Activated T-cell treated with anti-CD3 and anti-CD28 coated beads, Interleukin-2, amount 50 U/mL, for 4 hours (primary cell): Measurements from ENCODE around the gene SETBP1. TPM values are rescaled to one million over a fixed set of nuclear protein-coding genes. Genes with fewer than 3 reads are reported as not detected.
"Not testable (repeated sequence)": the region's sequence is repeated elsewhere in the genome, so short reads cannot be mapped to it uniquely, and the experiment has no call there.

Experiments used
- ATAC-seq, 2 donors: fragments of 200-7000 bp; cut with Tn5 transposase; one replicate each; pipeline ENCODE4 v1.10.0; 2021
- DNase-seq: peaks from one replicate; pipeline ENCODE4 v3.0.0-alpha.2; 2020
- H3K27me3 Mint-ChIP-seq: one replicate; pipeline ENCODE4 v1.8.0; 2021; ENCODE audit warnings: low read depth, mixed read lengths
- H3K36me3 Mint-ChIP-seq: one replicate; pipeline ENCODE4 v1.8.0; 2022; ENCODE audit warnings: mixed read lengths; ENCODE audit not compliant: insufficient read depth
- H3K4me1 Mint-ChIP-seq: one replicate; pipeline ENCODE4 v1.8.0; 2021; ENCODE audit warnings: low read depth, mixed read lengths
- H3K4me3 Mint-ChIP-seq: one replicate; pipeline ENCODE4 v1.8.0; 2021; ENCODE audit warnings: mild to moderate bottlenecking, moderate library complexity, mixed read lengths
- H3K9me3 Mint-ChIP-seq: one replicate; pipeline ENCODE4 v1.8.0; 2021; ENCODE audit warnings: mixed read lengths
- total RNA-seq, 3 donors: library from RNA; stranded (reverse); gene quantifications; one replicate each; pipeline ENCODE4 v1.2.1, GENCODE V29; 2021

The SETBP1 gene
- total RNA-seq, 3 donors from 2014 or later: 6.2 to 9.2 (median 7.6) TPM

- H3K4me1 Mint-ChIP-seq: peaks cover 7% of the 10 kb centered on the region
- DNase-seq: no peak
- H3K36me3 Mint-ChIP-seq: peaks cover 1% of the 10 kb centered on the region
- no peaks in the 10 kb centered on the region for H3K9me3 Mint-ChIP-seq
- no peak overlapping the region for H3K4me3 Mint-ChIP-seq
- H3K27me3 Mint-ChIP-seq: peaks cover 5% of the 10 kb centered on the region
- no peak for ATAC-seq
Measured at GRCh38 chr18:44708451-44709083, 27.9 kb downstream of the SETBP1 start.

- DNase-seq: no peak
- peaks cover 5% of the 10 kb centered on the region for H3K27me3 Mint-ChIP-seq
- H3K9me3 Mint-ChIP-seq: no peaks in the 10 kb centered on the region
- H3K4me3 Mint-ChIP-seq: no peak overlapping the region
- peaks cover 7% of the 10 kb centered on the region for H3K4me1 Mint-ChIP-seq
- no peak for ATAC-seq
- H3K36me3 Mint-ChIP-seq: peaks cover 3% of the 10 kb centered on the region
Measured at GRCh38 chr18:44709307-44710126, 28.8 kb downstream of the SETBP1 start.

GRCh38 chr18:44710931-44711330 lies 30.2 kb downstream of the SETBP1 start:
- H3K4me1 Mint-ChIP-seq: peaks cover 7% of the 10 kb centered on the region
- no peak for DNase-seq
- peaks cover 4% of the 10 kb centered on the region for H3K36me3 Mint-ChIP-seq
- no peaks in the 10 kb centered on the region for H3K9me3 Mint-ChIP-seq
- ATAC-seq: no peak
- peaks cover 5% of the 10 kb centered on the region for H3K27me3 Mint-ChIP-seq
- H3K4me3 Mint-ChIP-seq: no peak overlapping the region

- ATAC-seq: no peak
- Mint-ChIP-seq H3K4me3 (no peak overlapping the region), H3K27me3 (peaks cover 5% of the 10 kb centered on the region), H3K36me3 (peaks cover 4% of the 10 kb centered on the region), H3K4me1 (peaks cover 15% of the 10 kb centered on the region), H3K9me3 (no peaks in the 10 kb centered on the region)
- no peak for DNase-seq
Measured at GRCh38 chr18:44712025-44712424, 31.3 kb downstream of the SETBP1 start.

- H3K4me3 Mint-ChIP-seq: no peak overlapping the region
- no peaks in the 10 kb centered on the region for H3K27me3 Mint-ChIP-seq
- ATAC-seq (no peak), DNase-seq (no peak)
- no peaks in the 10 kb centered on the region for H3K9me3 Mint-ChIP-seq
- H3K4me1 Mint-ChIP-seq: peaks cover 27% of the 10 kb centered on the region
- peaks cover 4% of the 10 kb centered on the region for H3K36me3 Mint-ChIP-seq
Measured at GRCh38 chr18:44713435-44713834, 32.7 kb downstream of the SETBP1 start.

- Mint-ChIP-seq H3K36me3 (peaks cover 3% of the 10 kb centered on the region), H3K4me3 (no peak overlapping the region), H3K27me3 (no peaks in the 10 kb centered on the region), H3K4me1 (peaks cover 27% of the 10 kb centered on the region), H3K9me3 (no peaks in the 10 kb centered on the region)
- DNase-seq: no peak
- no peak for ATAC-seq
Measured at GRCh38 chr18:44714376-44714775, 33.7 kb downstream of the SETBP1 start.

- Mint-ChIP-seq H3K9me3 (no peaks in the 10 kb centered on the region), H3K36me3 (peaks cover 3% of the 10 kb centered on the region), H3K27me3 (no peaks in the 10 kb centered on the region), H3K4me1 (peaks cover 22% of the 10 kb centered on the region), H3K4me3 (no peak overlapping the region)
- DNase-seq (no peak), ATAC-seq (no peak)
Measured at GRCh38 chr18:44715245-44715644, 34.6 kb downstream of the SETBP1 start.

GRCh38 chr18:44715842-44716241 lies 35.2 kb downstream of the SETBP1 start:
- ATAC-seq (no peak), DNase-seq (no peak)
- Mint-ChIP-seq H3K36me3 (peaks cover 3% of the 10 kb centered on the region), H3K27me3 (no peaks in the 10 kb centered on the region), H3K9me3 (no peaks in the 10 kb centered on the region), H3K4me1 (peaks cover 22% of the 10 kb centered on the region), H3K4me3 (peak overlapping the region; percentile 19)

GRCh38 chr18:44716697-44717163 lies 36.0 kb downstream of the SETBP1 start:
- no peaks in the 10 kb centered on the region for H3K9me3 Mint-ChIP-seq
- H3K27me3 Mint-ChIP-seq: no peaks in the 10 kb centered on the region
- peaks cover 27% of the 10 kb centered on the region for H3K4me1 Mint-ChIP-seq
- peaks cover 3% of the 10 kb centered on the region for H3K36me3 Mint-ChIP-seq
- H3K4me3 Mint-ChIP-seq: no peak overlapping the region
- ATAC-seq: peak; percentile 62 to 86
- DNase-seq: no peak

GRCh38 chr18:44719519-44720060 lies 38.9 kb downstream of the SETBP1 start:
- ATAC-seq (no peak), DNase-seq (no peak)
- H3K4me3 Mint-ChIP-seq: no peak overlapping the region
- H3K36me3 Mint-ChIP-seq: peaks cover under 1% of the 10 kb centered on the region
- no peaks in the 10 kb centered on the region for H3K9me3 Mint-ChIP-seq
- peaks cover 50% of the 10 kb centered on the region for H3K4me1 Mint-ChIP-seq
- H3K27me3 Mint-ChIP-seq: no peaks in the 10 kb centered on the region

- H3K4me3 Mint-ChIP-seq, H3K27me3 Mint-ChIP-seq, ATAC-seq, DNase-seq, H3K9me3 Mint-ChIP-seq, H3K36me3 Mint-ChIP-seq: not testable (repeated sequence)
- H3K4me1 Mint-ChIP-seq: peaks cover 66% of the 10 kb centered on the region
Measured at GRCh38 chr18:44721748-44722147, 41.1 kb downstream of the SETBP1 start.

- Mint-ChIP-seq H3K4me3 (no peak overlapping the region), H3K36me3 (no peaks in the 10 kb centered on the region), H3K27me3 (no peaks in the 10 kb centered on the region), H3K9me3 (no peaks in the 10 kb centered on the region), H3K4me1 (peaks cover 64% of the 10 kb centered on the region)
- DNase-seq: no peak
- no peak for ATAC-seq
Measured at GRCh38 chr18:44723411-44723810, 42.7 kb downstream of the SETBP1 start.

GRCh38 chr18:44724105-44724778 lies 43.6 kb downstream of the SETBP1 start:
- no peaks in the 10 kb centered on the region for H3K36me3 Mint-ChIP-seq
- peak; percentile 37 to 52 for ATAC-seq
- peaks cover 73% of the 10 kb centered on the region for H3K4me1 Mint-ChIP-seq
- no peaks in the 10 kb centered on the region for H3K27me3 Mint-ChIP-seq
- no peaks in the 10 kb centered on the region for H3K9me3 Mint-ChIP-seq
- no peak overlapping the region for H3K4me3 Mint-ChIP-seq
- DNase-seq: no peak

- no peaks in the 10 kb centered on the region for H3K36me3 Mint-ChIP-seq
- peak; percentile 70 to 76 for ATAC-seq
- peak overlapping the region; percentile 43 for H3K4me3 Mint-ChIP-seq
Measured at GRCh38 chr18:44725300-44726058, 44.8 kb downstream of the SETBP1 start.

More at GRCh38 chr18:44725300-44726058, 44.8 kb downstream of the SETBP1 start:
- H3K4me1 Mint-ChIP-seq: peaks cover 85% of the 10 kb centered on the region
- H3K9me3 Mint-ChIP-seq: no peaks in the 10 kb centered on the region
- DNase-seq: peak; percentile 48
- no peaks in the 10 kb centered on the region for H3K27me3 Mint-ChIP-seq
